Measurements from ENCODE around the gene POC1A.

The POC1A gene

GRCh38 chr3:52193065-52193464, 38.8 kb upstream of the POC1A start:
- no peak for DNase-seq (ENCODE audit: extremely low spot score)
- ChIA-PET POLR2A (interaction anchor here (0.6 kb wide), 1 partner anchor 513 kb away, joined by 3 read pairs; the partner anchor contains the start of genes GLT8D1 and SPCS1), CTCF (interaction anchor here (1.1 to 1.3 kb wide), 2 partner anchors 9 to 146 kb away, joined by 3 to 7 read pairs; no protein-coding TSS in a partner anchor)
- no peak for TF ChIP-seq CTCF (IDR thresholded peaks at IDR 0.05; ENCODE audit: control extremely low read depth, extremely low read depth, low read depth, missing control alignments)

- TF ChIP-seq CTCF (IDR thresholded peaks at IDR 0.05; ENCODE audit: control extremely low read depth, extremely low read depth, low read depth, missing control alignments) = no peak
- ChIA-PET POLR2A (no interaction called here), CTCF (interaction anchor here (1.2 kb wide), 1 partner anchor 14 kb away, joined by 3 read pairs; no protein-coding TSS in a partner anchor)
- no peak for DNase-seq (ENCODE audit: extremely low spot score)
Measured at GRCh38 chr3:52191663-52192062, 37.4 kb upstream of the POC1A start.

GRCh38 chr3:52190294-52191074, 36.3 kb upstream of the POC1A start:
- no peak for DNase-seq (ENCODE audit: extremely low spot score)
- CTCF ChIA-PET = interaction anchor here (2.3 kb wide), 1 partner anchor 67 kb away, joined by 9 read pairs; no protein-coding TSS in a partner anchor
- no peak for TF ChIP-seq CTCF (IDR thresholded peaks at IDR 0.05; ENCODE audit: control extremely low read depth, extremely low read depth, low read depth, missing control alignments)
- POLR2A ChIA-PET = no interaction called here

GRCh38 chr3:52188556-52188955, 34.3 kb upstream of the POC1A start:
- CTCF ChIA-PET = interaction anchor here (0.9 to 3.8 kb wide), 7 partner anchors 13 to 239 kb away, joined by 3 to 17 read pairs (median 5); partner anchors contain the start of gene DUSP7

GRCh38 chr3:52186729-52187128, 32.5 kb upstream of the POC1A start:
- no peak for DNase-seq (ENCODE audit: extremely low spot score)
- POLR2A ChIA-PET = no interaction called here
- TF ChIP-seq CTCF (IDR thresholded peaks at IDR 0.05; ENCODE audit: control extremely low read depth, extremely low read depth, low read depth, missing control alignments) = no peak
- CTCF ChIA-PET = interaction anchor here (1.0 to 3.8 kb wide), 5 partner anchors 9 to 133 kb away, joined by 4 to 17 read pairs (median 5); no protein-coding TSS in a partner anchor

More at GRCh38 chr3:52188556-52188955, 34.3 kb upstream of the POC1A start:
- no peak for DNase-seq (ENCODE audit: extremely low spot score)
- POLR2A ChIA-PET = no interaction called here
- no peak for TF ChIP-seq CTCF (IDR thresholded peaks at IDR 0.05; ENCODE audit: control extremely low read depth, extremely low read depth, low read depth, missing control alignments)

GRCh38 chr3:52185837-52186236, 31.6 kb upstream of the POC1A start:
- DNase-seq (ENCODE audit: extremely low spot score) = no peak
- CTCF ChIA-PET = interaction anchor here (1.3 to 3.8 kb wide), 5 partner anchors 10 to 132 kb away, joined by 5 to 17 read pairs (median 5); no protein-coding TSS in a partner anchor
- TF ChIP-seq CTCF (IDR thresholded peaks at IDR 0.05; ENCODE audit: control extremely low read depth, extremely low read depth, low read depth, missing control alignments) = no peak
- POLR2A ChIA-PET = no interaction called here
